Inflammatory macrophage (primary cell): Measurements from ENCODE around the gene LRRC47.
A peak's percentile ranks its signal among the peaks of the same experiment; 100 is the strongest.

ENCODE experiments used
- DNase-seq, 2 donors: peaks; one replicate each; pipeline ENCODE4 v3.0.0-alpha.2; 2020 to 2022
- total RNA-seq, 18 experiments: gene quantifications; one replicate each; lab custom pipeline; 2026; ENCODE audit warnings: mixed read lengths in 6 of 18, inconsistent platforms in 2 of 18; lab: John Stamatoyannopoulos, UW

LRRC47 gene
- 13.0 to 50.3 (median 35.5) reads per million in 18 experiments for total RNA-seq

GRCh38 chr1:3796215-3797061 is at the start of gene LRRC47:
Gene LRRC47 (minus strand): TSS chr1:3796498. CDS start chr1:3796476, 22 bp downstream.
- peak; percentile 89 to 93 for DNase-seq

GRCh38 chr1:3842912-3843311 is 46.6 kb upstream of the LRRC47 start:
- peak; percentile 5 to 18 for DNase-seq

GRCh38 chr1:3841491-3841890 is 45.2 kb upstream of the LRRC47 start:
- no peak for DNase-seq

DNA sequence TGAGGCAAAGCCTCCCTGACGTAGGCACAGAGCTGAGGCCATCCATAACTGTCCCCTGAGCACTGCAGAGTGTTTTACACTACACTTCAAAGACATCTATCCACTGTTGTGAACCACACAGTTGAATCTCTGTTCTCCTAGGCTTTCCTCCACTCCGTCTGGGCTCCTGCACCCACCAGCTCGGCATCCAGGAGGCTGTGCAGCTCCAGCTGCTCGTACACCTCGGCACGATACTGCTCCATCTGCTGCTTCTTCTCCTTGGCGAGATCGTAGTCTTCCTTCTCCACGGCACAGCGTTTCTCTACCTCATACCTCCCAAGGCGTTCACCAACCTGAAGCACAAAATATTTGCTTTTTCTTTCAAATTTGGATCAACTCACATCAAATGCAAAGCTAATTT is 42.5 kb upstream of the LRRC47 start:
- DNase-seq: no peak

GRCh38 chr1:3837685-3838084 is 41.4 kb upstream of the LRRC47 start:
- DNase-seq: no peak

GRCh38 chr1:3837200-3837599 is 40.9 kb upstream of the LRRC47 start:
- no peak for DNase-seq

- DNase-seq: no peak
Observed at GRCh38 chr1:3836421-3836820, 40.1 kb upstream of the LRRC47 start.

DNA sequence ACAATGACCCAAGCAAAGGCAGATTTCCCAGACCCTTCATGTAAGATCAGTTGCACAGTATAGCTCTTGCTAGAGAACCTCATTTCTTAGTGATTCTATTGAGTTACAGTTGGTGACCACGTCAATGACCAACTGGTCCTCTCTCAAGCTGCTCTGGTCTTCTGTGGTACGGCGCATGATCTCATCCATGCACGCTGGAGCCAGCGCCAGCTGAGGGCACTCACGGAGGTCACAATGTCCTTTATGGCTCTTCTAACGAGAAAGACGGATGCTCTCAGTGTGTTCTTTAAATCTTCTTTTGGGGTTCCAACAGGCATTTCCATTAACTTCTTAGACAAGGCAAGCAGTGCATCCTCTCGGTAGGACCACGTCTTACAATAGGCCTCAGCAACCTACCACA is 38.4 kb upstream of the LRRC47 start:
- no peak for DNase-seq

DNA sequence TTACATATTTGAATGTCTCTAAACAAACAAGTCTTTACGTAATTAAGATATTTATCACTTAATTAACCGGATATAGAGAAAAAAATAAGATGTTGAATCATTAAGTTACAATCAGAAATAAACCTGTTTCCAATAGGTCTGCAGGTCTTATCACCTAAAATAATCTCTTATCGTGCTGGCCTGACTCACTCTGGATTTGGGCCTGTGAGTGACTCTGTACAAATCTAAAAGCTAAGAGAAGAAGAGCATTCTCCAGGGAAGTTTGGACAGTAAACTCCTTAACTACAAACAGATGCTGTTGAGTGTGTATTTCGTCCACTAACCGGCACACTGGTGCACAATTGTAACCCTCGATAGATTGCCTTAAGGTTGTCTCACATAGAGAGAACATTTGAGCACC is 35.4 kb upstream of the LRRC47 start:
- DNase-seq: no peak

GRCh38 chr1:3828391-3828790 is 32.1 kb upstream of the LRRC47 start:
- DNase-seq: no peak

DNA sequence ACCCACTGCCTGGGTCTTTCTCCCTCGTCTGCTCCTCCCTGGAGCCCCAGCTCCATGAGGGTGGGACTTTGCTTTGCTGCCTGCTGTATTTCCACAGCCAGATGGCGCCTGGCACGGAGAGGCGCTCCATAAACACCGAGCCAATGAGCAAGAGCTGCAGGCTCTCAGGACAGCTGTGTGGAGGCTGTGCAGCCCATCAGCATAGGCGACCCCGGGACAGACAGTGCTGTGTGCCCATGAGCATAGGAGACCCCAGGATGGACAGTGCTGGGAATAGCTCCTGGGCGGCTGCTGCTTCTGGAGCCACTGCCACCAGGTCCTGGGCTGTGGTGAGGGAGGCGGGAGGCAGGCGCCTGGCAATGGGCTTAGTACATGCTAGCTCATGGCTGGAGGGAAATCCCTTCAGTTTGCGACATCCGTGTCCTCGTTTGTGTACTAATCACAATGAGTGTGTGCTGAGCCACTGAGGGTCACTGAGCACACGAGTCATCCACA is 31.6 kb upstream of the LRRC47 start:
- DNase-seq: no peak

- DNase-seq: no peak
Observed at GRCh38 chr1:3825356-3825755, 29.1 kb upstream of the LRRC47 start.

GRCh38 chr1:3824650-3825049 is 28.4 kb upstream of the LRRC47 start:
- DNase-seq: no peak

- DNase-seq: no peak
Observed at GRCh38 chr1:3822421-3822820, 26.1 kb upstream of the LRRC47 start.

GRCh38 chr1:3821908-3822307 is 25.6 kb upstream of the LRRC47 start:
- no peak for DNase-seq

DNA sequence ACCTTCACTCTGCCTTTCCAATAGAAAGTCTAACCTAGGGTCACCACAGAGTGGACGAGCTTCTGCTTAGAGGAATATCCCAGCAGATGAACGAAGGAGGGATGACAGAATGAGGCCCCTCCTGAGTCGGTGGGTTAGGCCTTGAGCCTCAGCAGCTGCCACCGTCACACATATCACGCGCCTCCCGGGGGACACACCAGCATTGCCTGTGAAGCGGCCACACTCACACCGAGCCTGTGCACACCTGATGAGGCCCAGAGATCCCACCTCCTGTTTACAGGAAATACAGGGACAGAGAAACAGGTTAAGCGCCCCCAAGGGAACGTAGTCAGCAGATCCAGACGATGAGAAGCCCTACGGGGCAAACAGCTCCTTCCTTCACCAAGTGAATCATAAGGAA is 25.1 kb upstream of the LRRC47 start:
- no peak for DNase-seq

GRCh38 chr1:3821004-3821403 is 24.7 kb upstream of the LRRC47 start:
- no peak for DNase-seq

GRCh38 chr1:3820316-3820715 is 24.0 kb upstream of the LRRC47 start:
- no peak for DNase-seq

GRCh38 chr1:3819771-3820200 is 23.5 kb upstream of the LRRC47 start:
- DNase-seq: no peak

GRCh38 chr1:3817821-3818597 is 21.7 kb upstream of the LRRC47 start:
- DNase-seq: no peak

GRCh38 chr1:3817138-3817740 is 20.9 kb upstream of the LRRC47 start:
- no peak for DNase-seq

DNA sequence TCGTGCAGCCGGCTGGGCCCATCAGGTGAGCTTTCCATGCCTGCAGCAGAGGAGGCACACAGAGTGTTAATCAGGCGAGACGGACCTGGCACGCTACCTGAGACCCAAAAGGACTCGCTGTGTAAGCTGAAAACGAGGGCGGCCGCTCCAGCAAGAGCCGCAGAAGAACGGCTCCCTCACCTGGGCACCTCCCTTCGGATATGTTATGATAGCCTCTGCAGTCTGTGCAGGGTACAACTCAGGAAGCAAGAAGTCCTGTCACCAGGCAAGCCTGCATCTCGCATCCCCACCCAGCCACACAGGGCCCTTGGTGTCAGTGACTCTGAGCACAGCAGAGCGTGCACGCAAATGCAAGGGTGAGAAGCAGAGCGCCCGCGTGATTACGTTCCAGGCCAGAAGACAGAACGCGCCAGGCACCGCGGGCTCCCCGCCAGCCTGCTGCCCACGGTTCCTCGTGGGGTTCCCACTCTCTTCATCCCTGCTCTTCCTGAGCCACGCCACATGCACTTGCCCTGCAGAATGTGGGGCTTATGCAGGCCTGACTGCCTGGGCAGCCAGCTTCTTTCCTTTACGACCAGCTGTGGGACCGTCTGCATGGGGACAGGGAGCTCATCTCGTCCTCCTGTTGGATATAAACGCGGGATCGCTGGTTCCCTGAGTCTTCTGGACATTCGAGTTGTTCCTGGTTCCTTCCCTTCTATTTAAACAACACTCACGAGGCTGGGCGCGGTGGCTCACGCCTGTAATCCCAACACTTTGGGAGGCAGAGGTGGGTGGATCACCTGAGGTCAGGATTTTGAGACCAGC is 20.2 kb upstream of the LRRC47 start:
- no peak for DNase-seq
